ENCODE results near the gene HOXB3. TPM values are rescaled to one million over a fixed set of nuclear protein-coding genes. Genes with fewer than 3 reads are reported as not detected.

Gene HOXB3
- total RNA-seq, 1 experiment from 2014 or later = not detected

DNA sequence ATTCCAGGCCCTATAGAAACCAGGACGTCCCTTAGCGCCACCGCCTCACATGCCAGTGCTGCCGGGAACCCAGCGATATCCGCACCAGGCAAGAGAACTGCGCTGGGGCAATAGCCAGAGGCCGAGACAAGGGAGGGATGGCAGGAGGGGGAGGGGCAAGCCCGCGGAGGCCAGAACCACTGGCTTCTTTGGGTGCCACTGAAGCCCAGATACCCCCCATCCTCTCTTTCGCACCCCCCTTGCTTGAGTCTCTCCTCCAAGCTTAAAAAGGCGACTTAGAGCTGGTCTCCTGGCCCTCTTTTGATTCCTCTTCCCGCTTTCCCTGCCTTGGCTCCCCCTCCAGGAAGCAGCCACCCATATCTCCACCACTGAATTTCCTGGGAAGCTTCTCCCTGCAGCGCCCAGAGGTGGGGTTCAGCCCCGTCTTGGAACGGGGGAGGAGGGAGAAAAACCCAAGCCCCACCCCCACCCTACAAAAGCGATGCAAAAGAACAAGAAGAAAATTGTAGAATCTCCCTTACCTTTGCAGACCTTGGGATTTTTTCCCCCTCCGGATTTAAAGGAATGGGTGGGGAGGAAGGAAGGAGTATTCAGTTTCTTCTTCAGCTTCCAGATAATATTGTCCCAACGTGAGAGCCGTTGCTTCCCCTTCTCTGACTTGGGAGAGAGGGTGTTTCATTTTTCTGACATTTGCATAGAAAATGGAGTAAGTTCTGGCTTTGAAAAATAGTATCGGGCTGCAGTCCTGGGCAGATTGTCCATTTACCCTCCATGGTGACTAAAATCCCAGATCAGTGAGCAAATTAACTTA lies 14.1 kb upstream of the HOXB3 start:
- Histone ChIP-seq H3K4ac (ENCODE audit: low read depth, low read length) (no peak overlapping the region), H3K9me3 (ENCODE audit: control insufficient read depth, low read depth, low read length) (no peaks in the 10 kb centered on the region), H3K56ac (ENCODE audit: insufficient read length, low read depth, low read length) (no peak overlapping the region), H3T11ph (ENCODE audit: low read length) (no peak overlapping the region), H3K4me2 (ENCODE audit: insufficient read depth, insufficient read length, low read length) (no peak overlapping the region), H2BK5ac (ENCODE audit: insufficient read length, low read length) (no peak overlapping the region), H4K5ac (ENCODE audit: insufficient read length, low read depth, low read length) (no peak overlapping the region), H3K14ac (ENCODE audit: insufficient read depth, low read length) (no peak overlapping the region), H2AK5ac (ENCODE audit: insufficient read length, low read length) (no peak overlapping the region), H3K27me3 (ENCODE audit: insufficient read depth, low read length) (peaks cover 98% of the 10 kb centered on the region), H3K23ac (ENCODE audit: insufficient read length, low read depth, low read length) (no peak overlapping the region), H3K18ac (ENCODE audit: insufficient read length, low read depth, low read length) (no peak overlapping the region), H3K4me1 (ENCODE audit: insufficient read depth, low read length) (no peaks in the 10 kb centered on the region), H4K8ac (replicated peaks; ENCODE audit: insufficient read length, low read depth, low read length) (no peak overlapping the region), H3K9ac (ENCODE audit: extremely low read depth, insufficient read length, low read length) (no peak overlapping the region), H4K20me1 (ENCODE audit: control insufficient read depth, insufficient read depth, insufficient read length) (no peaks in the 10 kb centered on the region), H3K27ac (ENCODE audit: insufficient read length, low read depth, low read length) (no peak overlapping the region), H2AFZ (ENCODE audit: low read length) (no peak overlapping the region), H2BK20ac (ENCODE audit: low read depth, low read length, poor library complexity, severe bottlenecking) (no peak overlapping the region), H3K79me2 (ENCODE audit: insufficient read depth, low read length) (no peaks in the 10 kb centered on the region), H2BK120ac (ENCODE audit: low read depth, low read length, poor library complexity, severe bottlenecking) (no peak overlapping the region), H3K79me1 (ENCODE audit: insufficient read depth, low read depth, low read length, poor library complexity, severe bottlenecking) (no peaks in the 10 kb centered on the region), H2BK15ac (ENCODE audit: low read depth, low read length) (no peak overlapping the region), H3K23me2 (ENCODE audit: insufficient read length, low read depth, low read length, poor library complexity, severe bottlenecking) (no peaks in the 10 kb centered on the region), H4K91ac (ENCODE audit: insufficient read length, low read depth, low read length) (no peak overlapping the region), H2BK12ac (ENCODE audit: insufficient read length, low read depth, low read length) (no peak overlapping the region)
- TF ChIP-seq, protein P1, sequence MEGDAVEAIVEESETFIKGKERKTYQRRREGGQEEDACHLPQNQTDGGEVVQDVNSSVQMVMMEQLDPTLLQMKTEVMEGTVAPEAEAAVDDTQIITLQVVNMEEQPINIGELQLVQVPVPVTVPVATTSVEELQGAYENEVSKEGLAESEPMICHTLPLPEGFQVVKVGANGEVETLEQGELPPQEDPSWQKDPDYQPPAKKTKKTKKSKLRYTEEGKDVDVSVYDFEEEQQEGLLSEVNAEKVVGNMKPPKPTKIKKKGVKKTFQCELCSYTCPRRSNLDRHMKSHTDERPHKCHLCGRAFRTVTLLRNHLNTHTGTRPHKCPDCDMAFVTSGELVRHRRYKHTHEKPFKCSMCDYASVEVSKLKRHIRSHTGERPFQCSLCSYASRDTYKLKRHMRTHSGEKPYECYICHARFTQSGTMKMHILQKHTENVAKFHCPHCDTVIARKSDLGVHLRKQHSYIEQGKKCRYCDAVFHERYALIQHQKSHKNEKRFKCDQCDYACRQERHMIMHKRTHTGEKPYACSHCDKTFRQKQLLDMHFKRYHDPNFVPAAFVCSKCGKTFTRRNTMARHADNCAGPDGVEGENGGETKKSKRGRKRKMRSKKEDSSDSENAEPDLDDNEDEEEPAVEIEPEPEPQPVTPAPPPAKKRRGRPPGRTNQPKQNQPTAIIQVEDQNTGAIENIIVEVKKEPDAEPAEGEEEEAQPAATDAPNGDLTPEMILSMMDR (conservative IDR thresholded peaks at IDR 0.05) = no peak
- Mint-ChIP-seq H3K4me3 (no peak overlapping the region), H3K36me3 (ENCODE audit: insufficient read depth in 1 of 3, low read depth in 3 of 3) (no peaks in the 10 kb centered on the region), H3K4me1 (no peaks in the 10 kb centered on the region; a peak in 1 of 4 replicates), H3K9me3 (peaks cover 2 to 15% of the 10 kb centered on the region in 2 experiments; a peak in 3 of 5 replicates), H3K27me3 (ENCODE audit: low read depth) (peaks cover 100% of the 10 kb centered on the region), H3K27ac (no peak overlapping the region)
- DNase-seq = peak; percentile 81
- no CpG with 5 or more reads among the region's 21 CpGs for WGBS (ENCODE audit: extremely low coverage, insufficient read length, low lambda C conversion rate)
